GM18870 (cell line): Measurements from ENCODE around the gene GTPBP4.
"Not testable (repeated sequence)": the region's sequence is repeated elsewhere in the genome, so short reads cannot be mapped to it uniquely, and the experiment has no call there.

Experiments used
- ATAC-seq: cut with Tn5 transposase; IDR thresholded peaks from one replicate; pipeline ENCODE4 v1.9.1; 2021; ENCODE audit warnings: moderate library complexity; ENCODE audit not compliant: unreplicated experiment

GTPBP4 gene

GRCh38 chr10:988667-989545 lies 672 bp downstream of the GTPBP4 start:
- ATAC-seq: no peak

GRCh38 chr10:990808-991207 lies 2.6 kb downstream of the GTPBP4 start:
- ATAC-seq: no peak

- ATAC-seq: no peak
Observed at GRCh38 chr10:992467-992866, 4.2 kb downstream of the GTPBP4 start.

GRCh38 chr10:992871-993270 lies 4.6 kb downstream of the GTPBP4 start:
- no peak for ATAC-seq

GRCh38 chr10:994836-995558 lies 6.8 kb downstream of the GTPBP4 start:
- no peak for ATAC-seq

GRCh38 chr10:995559-995926 lies 7.3 kb downstream of the GTPBP4 start:
- no peak for ATAC-seq

GRCh38 chr10:996031-996430 lies 7.8 kb downstream of the GTPBP4 start:
- no peak for ATAC-seq

- ATAC-seq: no peak
Observed at GRCh38 chr10:997266-998022, 9.2 kb downstream of the GTPBP4 start.

- ATAC-seq: no peak
Observed at GRCh38 chr10:1002425-1003006, 14.3 kb downstream of the GTPBP4 start.

GRCh38 chr10:1003884-1004670 lies 15.8 kb downstream of the GTPBP4 start:
- no peak for ATAC-seq

- no peak for ATAC-seq
Observed at GRCh38 chr10:1006573-1006972, 18.3 kb downstream of the GTPBP4 start.

GRCh38 chr10:1007583-1007982 lies 19.3 kb downstream of the GTPBP4 start:
- no peak for ATAC-seq

GRCh38 chr10:1009071-1009494 lies 20.8 kb downstream of the GTPBP4 start:
- ATAC-seq: no peak

- not testable (repeated sequence) for ATAC-seq
Observed at GRCh38 chr10:1009947-1010346, 21.7 kb downstream of the GTPBP4 start.

- no peak for ATAC-seq
Observed at GRCh38 chr10:1010703-1011102, 22.5 kb downstream of the GTPBP4 start.

- no peak for ATAC-seq
Observed at GRCh38 chr10:1011696-1012095, 23.5 kb downstream of the GTPBP4 start.

- ATAC-seq: no peak
Observed at GRCh38 chr10:1015688-1016087, 27.5 kb downstream of the GTPBP4 start.

- no peak for ATAC-seq
Observed at GRCh38 chr10:1019362-1019761, 31.1 kb downstream of the GTPBP4 start.

- ATAC-seq: no peak
Observed at GRCh38 chr10:1020460-1020859, 32.2 kb downstream of the GTPBP4 start.

- no peak for ATAC-seq
Observed at GRCh38 chr10:1020958-1021357, 32.7 kb downstream of the GTPBP4 start.
